Adrenal gland (tissue), 5 donors: ENCODE data around the gene XIAP.

ENCODE experiments used
- POLR2A ChIP-seq, 2 donors: fragments of 450-650 bp; IDR thresholded peaks; one replicate each; pipeline ENCODE4 v1.6.1; 2017; ENCODE audit warnings: antibody characterized with exemption in 2 of 2, mild to moderate bottlenecking in 2 of 2, moderate library complexity in 1 of 2
- TF ChIP-seq, protein P1 (sequence below), 6 experiments: fragments of 450-650 bp in 4 of 6; fragments of 200-600 bp in 2 of 6; sonication (generic) in 1 of 6; IDR thresholded peaks; 1 replicate in 5 of 6; 2 replicates in 1 of 6; pipeline versions ENCODE4 v1.5.1 to v1.8.0; 2016 to 2021; ENCODE audit warnings: antibody characterized with exemption in 6 of 6, mild to moderate bottlenecking in 2 of 6, moderate library complexity in 1 of 6
- donor health status: DM: no; HTN: no; CAD: no.

GRCh38 chrX:123860983-123861382 lies 1.1 kb downstream of the XIAP start:
- TF ChIP-seq, protein P1, sequence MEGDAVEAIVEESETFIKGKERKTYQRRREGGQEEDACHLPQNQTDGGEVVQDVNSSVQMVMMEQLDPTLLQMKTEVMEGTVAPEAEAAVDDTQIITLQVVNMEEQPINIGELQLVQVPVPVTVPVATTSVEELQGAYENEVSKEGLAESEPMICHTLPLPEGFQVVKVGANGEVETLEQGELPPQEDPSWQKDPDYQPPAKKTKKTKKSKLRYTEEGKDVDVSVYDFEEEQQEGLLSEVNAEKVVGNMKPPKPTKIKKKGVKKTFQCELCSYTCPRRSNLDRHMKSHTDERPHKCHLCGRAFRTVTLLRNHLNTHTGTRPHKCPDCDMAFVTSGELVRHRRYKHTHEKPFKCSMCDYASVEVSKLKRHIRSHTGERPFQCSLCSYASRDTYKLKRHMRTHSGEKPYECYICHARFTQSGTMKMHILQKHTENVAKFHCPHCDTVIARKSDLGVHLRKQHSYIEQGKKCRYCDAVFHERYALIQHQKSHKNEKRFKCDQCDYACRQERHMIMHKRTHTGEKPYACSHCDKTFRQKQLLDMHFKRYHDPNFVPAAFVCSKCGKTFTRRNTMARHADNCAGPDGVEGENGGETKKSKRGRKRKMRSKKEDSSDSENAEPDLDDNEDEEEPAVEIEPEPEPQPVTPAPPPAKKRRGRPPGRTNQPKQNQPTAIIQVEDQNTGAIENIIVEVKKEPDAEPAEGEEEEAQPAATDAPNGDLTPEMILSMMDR (IDR thresholded peaks at IDR 0.05): no peak
- no peak for TF ChIP-seq POLR2A (IDR thresholded peaks at IDR 0.05)
